ENCODE data around the gene FCN3.

DNA sequence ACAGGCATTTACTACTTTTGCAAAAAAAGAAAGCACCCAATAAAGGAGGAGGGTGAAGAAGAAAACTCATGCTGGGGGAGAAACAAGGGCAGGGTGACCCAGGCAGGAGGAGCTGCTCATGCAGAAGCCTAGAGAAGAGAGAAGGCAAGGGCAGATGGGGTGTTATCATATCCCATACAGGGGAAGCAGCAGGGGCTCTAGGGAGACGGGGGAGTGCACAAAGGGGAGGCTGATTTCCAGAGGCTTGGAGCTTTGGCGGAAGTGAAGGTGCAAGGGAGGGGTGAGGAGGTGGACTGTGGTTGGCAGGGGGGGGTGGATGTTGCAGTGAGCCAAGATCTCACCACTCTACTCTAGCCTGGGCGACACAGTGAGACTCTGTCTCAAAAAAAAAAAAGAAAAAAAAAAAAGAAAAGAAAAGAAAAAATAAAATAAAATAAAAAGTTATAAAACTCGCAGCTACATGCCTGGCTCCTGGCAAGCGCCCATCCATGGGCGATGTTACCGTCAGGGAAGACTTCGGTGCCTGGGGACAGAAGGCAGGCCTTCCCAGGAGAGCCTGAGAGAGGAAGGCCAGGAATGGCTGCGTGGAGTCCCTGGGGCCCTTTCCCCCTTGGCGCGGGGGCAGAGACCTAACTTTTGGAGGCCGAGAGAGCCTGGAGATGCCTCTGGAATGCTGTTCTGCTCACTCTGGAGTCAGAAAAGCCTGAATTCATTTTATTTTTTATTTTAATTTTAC is 3.3 kb upstream of the FCN3 start:
- TF ChIP-seq, protein P1, sequence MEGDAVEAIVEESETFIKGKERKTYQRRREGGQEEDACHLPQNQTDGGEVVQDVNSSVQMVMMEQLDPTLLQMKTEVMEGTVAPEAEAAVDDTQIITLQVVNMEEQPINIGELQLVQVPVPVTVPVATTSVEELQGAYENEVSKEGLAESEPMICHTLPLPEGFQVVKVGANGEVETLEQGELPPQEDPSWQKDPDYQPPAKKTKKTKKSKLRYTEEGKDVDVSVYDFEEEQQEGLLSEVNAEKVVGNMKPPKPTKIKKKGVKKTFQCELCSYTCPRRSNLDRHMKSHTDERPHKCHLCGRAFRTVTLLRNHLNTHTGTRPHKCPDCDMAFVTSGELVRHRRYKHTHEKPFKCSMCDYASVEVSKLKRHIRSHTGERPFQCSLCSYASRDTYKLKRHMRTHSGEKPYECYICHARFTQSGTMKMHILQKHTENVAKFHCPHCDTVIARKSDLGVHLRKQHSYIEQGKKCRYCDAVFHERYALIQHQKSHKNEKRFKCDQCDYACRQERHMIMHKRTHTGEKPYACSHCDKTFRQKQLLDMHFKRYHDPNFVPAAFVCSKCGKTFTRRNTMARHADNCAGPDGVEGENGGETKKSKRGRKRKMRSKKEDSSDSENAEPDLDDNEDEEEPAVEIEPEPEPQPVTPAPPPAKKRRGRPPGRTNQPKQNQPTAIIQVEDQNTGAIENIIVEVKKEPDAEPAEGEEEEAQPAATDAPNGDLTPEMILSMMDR (IDR thresholded peaks at IDR 0.05; ENCODE audit: extremely low read depth in 1 of 2, insufficient read depth in 1 of 2, low read depth in 1 of 2, low read length in 2 of 2): no peak
- no peak for TF ChIP-seq FOS (IDR thresholded peaks at IDR 0.05; ENCODE audit: borderline replicate concordance, insufficient read depth, low read length)
- TF ChIP-seq POLR2A (IDR thresholded peaks at IDR 0.05; ENCODE audit: low read depth, low read length): no peak
